Gastroesophageal sphincter (tissue), 4 donors: Measurements from ENCODE around the gene TNFSF10. TPM values are rescaled to one million over a fixed set of nuclear protein-coding genes. Genes with fewer than 3 reads are reported as not detected.
A peak's percentile ranks its signal among the peaks of the same experiment; 100 is the strongest.

Experiments used
- ATAC-seq: fragments of 150-250 bp; one replicate; pipeline ENCODE4 v1.9.1; 2016; ENCODE audit warnings: mild to moderate bottlenecking, moderate library complexity
- H3K27ac ChIP-seq, 4 donors: fragments of 200-600 bp; sonication (generic) in 3 of 4; 1 replicate in 3 of 4; 2 replicates in 1 of 4; pipeline ENCODE4 v1.5.1; 2016 to 2019
- H3K27me3 ChIP-seq: fragments of 200-600 bp; sonication (generic); one replicate; pipeline ENCODE4 v1.5.1; 2019
- H3K36me3 ChIP-seq, 2 donors: fragments of 200-600 bp; sonication (generic); one replicate each; pipeline ENCODE4 v1.5.1; 2019; ENCODE audit warnings: control low read depth in 1 of 2
- H3K4me1 ChIP-seq, 3 donors: fragments of 200-600 bp; sonication (generic); 1 replicate in 2 of 3; 2 replicates in 1 of 3; pipeline ENCODE4 v1.5.1; 2016 to 2019; ENCODE audit warnings: control low read depth in 2 of 3
- H3K4me3 ChIP-seq, 2 donors: fragments of 200-600 bp; sonication (generic); one replicate each; pipeline ENCODE4 v1.5.1; 2019; ENCODE audit warnings: mild to moderate bottlenecking in 1 of 2, moderate library complexity in 1 of 2
- H3K9me3 ChIP-seq, 3 donors: fragments of 200-600 bp; sonication (generic); one replicate each; pipeline ENCODE4 v1.5.1; 2017 to 2019; ENCODE audit warnings: control low read depth in 2 of 3
- CTCF ChIP-seq, 4 experiments: fragments of 200-600 bp in 2 of 4; fragments of 450-650 bp in 2 of 4; sonication (generic) in 1 of 4; IDR thresholded peaks; one replicate each; pipeline ENCODE4 v1.5.1; 2017 to 2019; ENCODE audit warnings: antibody characterized with exemption in 4 of 4, mild to moderate bottlenecking in 2 of 4, moderate library complexity in 2 of 4
- EP300 ChIP-seq: sonication (generic); formaldehyde crosslinking; IDR thresholded peaks from one replicate; pipeline ENCODE4 v1.6.1; 2017; ENCODE audit warnings: antibody characterized with exemption, mild to moderate bottlenecking
- POLR2A ChIP-seq, 2 donors: fragments of 450-650 bp; IDR thresholded peaks; one replicate each; pipeline ENCODE4 v1.6.1; 2017; ENCODE audit warnings: antibody characterized with exemption in 2 of 2, mild to moderate bottlenecking in 2 of 2, moderate library complexity in 1 of 2
- POLR2AphosphoS5 ChIP-seq: sonication (generic); formaldehyde crosslinking; IDR thresholded peaks from one replicate; pipeline ENCODE4 v1.6.1; 2017; ENCODE audit warnings: antibody characterized with exemption
- WGBS, 2 donors: methylation state at CpG; one replicate each; pipeline ENCODE4 v1.1.5; 2018; ENCODE audit warnings: low coverage in 1 of 2; 5-methylcytosine and 5-hydroxymethylcytosine counted together
- total RNA-seq, 4 donors: library from RNA; depleted of rRNA; stranded (reverse); fragments of >200 nt; gene quantifications; one replicate each; pipeline ENCODE4 v1.1.0, GENCODE V29; 2016

The TNFSF10 gene
- total RNA-seq, 4 donors from 2014 or later, result 21.5 to 32.3 (median 27.1) TPM

DNA sequence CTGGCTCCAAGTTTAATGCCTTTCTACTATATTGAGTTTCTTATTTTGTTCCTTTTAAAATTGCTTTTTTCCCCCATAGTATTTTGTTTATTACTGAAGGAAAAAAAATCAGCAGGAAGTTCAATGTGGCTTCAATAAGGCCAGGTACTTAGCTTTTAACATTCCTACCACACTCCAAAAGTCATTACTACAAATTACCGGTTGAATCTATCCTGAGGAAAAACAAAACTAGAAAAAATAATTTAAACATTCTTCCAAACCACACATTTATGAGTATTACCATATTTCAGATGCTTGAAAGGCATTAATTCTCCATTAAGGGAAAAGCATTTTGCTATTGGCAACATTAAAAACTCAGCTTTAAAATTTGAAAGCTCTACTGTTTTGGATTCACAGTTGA is 20.2 kb upstream of the TNFSF10 start:
- 11 to 20% methylated on average over 1 of the region's 1 CpG for WGBS, 2 donors
- ATAC-seq, result no peak
- TF ChIP-seq EP300 (no peak), CTCF (IDR thresholded peaks at IDR 0.05) (no peak), POLR2AphosphoS5 (no peak), POLR2A (IDR thresholded peaks at IDR 0.05) (no peak)
- Histone ChIP-seq H3K4me1 (peaks cover 4 to 51% (median 9%) of the 10 kb centered on the region in 3 donors), H3K27me3 (no peaks in the 10 kb centered on the region), H3K4me3 (no peak overlapping the region), H3K36me3 (no peaks in the 10 kb centered on the region), H3K9me3 (no peaks in the 10 kb centered on the region), H3K27ac (no peak overlapping the region)

- Histone ChIP-seq H3K36me3 (no peaks in the 10 kb centered on the region), H3K4me1 (peaks cover 4 to 50% (median 9%) of the 10 kb centered on the region in 3 donors), H3K27ac (no peak overlapping the region), H3K9me3 (no peaks in the 10 kb centered on the region), H3K4me3 (no peak overlapping the region), H3K27me3 (no peaks in the 10 kb centered on the region)
- TF ChIP-seq POLR2AphosphoS5 (peak; percentile 6), EP300 (no peak)
- WGBS, 2 donors, result 51 to 70% methylated on average over 3 of the region's 3 CpGs
- ATAC-seq, result no peak
Measured at GRCh38 chr3:172542999-172543398, 19.8 kb upstream of the TNFSF10 start.

- Histone ChIP-seq H3K27me3 (no peaks in the 10 kb centered on the region), H3K4me1 (peaks cover 4 to 40% (median 9%) of the 10 kb centered on the region in 3 donors), H3K4me3 (no peak overlapping the region), H3K27ac (peak overlapping the region; percentile 9 to 66 (median 56)), H3K36me3 (no peaks in the 10 kb centered on the region), H3K9me3 (no peaks in the 10 kb centered on the region)
- no peak for ATAC-seq
- TF ChIP-seq EP300 (no peak), POLR2A (IDR thresholded peaks at IDR 0.05) (no peak), POLR2AphosphoS5 (no peak), CTCF (IDR thresholded peaks at IDR 0.05) (no peak)
Measured at GRCh38 chr3:172541945-172542488, 18.8 kb upstream of the TNFSF10 start.

DNA sequence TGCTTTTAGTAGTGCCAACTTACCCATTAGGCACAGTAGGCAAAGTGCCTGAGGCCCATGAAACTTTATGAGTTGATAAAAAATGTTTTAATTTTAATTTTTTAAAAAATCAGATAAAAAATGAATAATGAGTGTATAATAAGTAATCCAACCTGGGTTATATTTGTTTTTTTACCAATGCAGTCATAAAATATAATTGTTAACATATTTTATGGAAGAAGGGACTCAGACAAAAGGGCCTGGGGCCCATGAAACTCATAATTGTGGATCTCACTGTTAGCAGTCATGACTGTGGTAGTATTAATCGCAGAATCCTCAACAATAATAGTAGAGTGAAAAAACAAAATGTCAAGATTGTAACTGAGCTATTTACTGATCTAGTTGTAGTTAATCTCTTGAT is 16.8 kb upstream of the TNFSF10 start:
- no peaks in the 10 kb centered on the region for H3K27me3 ChIP-seq
- no peak overlapping the region for H3K4me3 ChIP-seq
- no peaks in the 10 kb centered on the region for H3K36me3 ChIP-seq
- TF ChIP-seq CTCF (IDR thresholded peaks at IDR 0.05) (no peak), POLR2AphosphoS5 (no peak), POLR2A (IDR thresholded peaks at IDR 0.05) (no peak), EP300 (no peak)
- peaks cover 4 to 28% (median 9%) of the 10 kb centered on the region in 3 donors for H3K4me1 ChIP-seq
- H3K27ac ChIP-seq, result no peak overlapping the region
- H3K9me3 ChIP-seq, result no peaks in the 10 kb centered on the region
- no peak for ATAC-seq
- 91 to 100% methylated on average over 1 of the region's 1 CpG for WGBS, 2 donors

- ATAC-seq, result no peak
- no peaks in the 10 kb centered on the region for H3K27me3 ChIP-seq
- no peaks in the 10 kb centered on the region for H3K9me3 ChIP-seq
- peaks cover 4 to 28% (median 9%) of the 10 kb centered on the region in 3 donors for H3K4me1 ChIP-seq
- H3K4me3 ChIP-seq, result no peak overlapping the region
- TF ChIP-seq CTCF (IDR thresholded peaks at IDR 0.05) (no peak), POLR2A (IDR thresholded peaks at IDR 0.05) (no peak), POLR2AphosphoS5 (no peak), EP300 (no peak)
- no peaks in the 10 kb centered on the region for H3K36me3 ChIP-seq
- WGBS, 2 donors, result 77 to 96% methylated on average over 3 to 4 of the region's 4 CpGs
- no peak overlapping the region for H3K27ac ChIP-seq
Measured at GRCh38 chr3:172539273-172539672, 16.0 kb upstream of the TNFSF10 start.
